HepG2 (cell line): ENCODE results near the gene ARL5B. TPM values are rescaled to one million over a fixed set of nuclear protein-coding genes. Genes with fewer than 3 reads are reported as not detected.
A peak's percentile ranks its signal among the peaks of the same experiment; 100 is the strongest.

Source experiments
- ATAC-seq: fragments of 200-7000 bp; cut with Tn5 transposase; 3 replicates; pipeline ENCODE4 v1.9.1; 2020; ENCODE audit warnings: mild to moderate bottlenecking, moderate library complexity
- BruUV-seq: library from RNA; stranded (reverse); fragments of 400-500 nt; replicated peaks from 2 replicates; lab custom pipeline; 2021; lab: Mats Ljungman, UMichigan
- CTCF ChIA-PET: fragments of 300-600 bp; formaldehyde crosslinking; extraction: SDS; loops from one replicate; lab custom pipeline; 2021; ENCODE audit warnings: low total read pairs, inconsistent platforms, low intra/inter-chr PET ratio; lab: Yijun Ruan, JAX
- POLR2A ChIA-PET: fragments of 350-600 bp; sonication (Branson Sonifier 250); formaldehyde crosslinking; loops from one replicate; lab custom pipeline; 2020; ENCODE audit warnings: antibody characterized with exemption, inconsistent platforms; lab: Yijun Ruan, JAX
- DNase-seq: peaks from one replicate; pipeline ENCODE4 v3.0.0-alpha.2; 2015; ENCODE audit warnings: low spot score
- FAIRE-seq: peaks from 3 replicates; lab custom pipeline; 2011; peaks lifted over from hg19 to GRCh38; lab: Jason Lieb, UNC
- H2AFZ ChIP-seq: one replicate; pipeline ENCODE4 v1.6.1; 2011; ENCODE audit warnings: low read length, inconsistent platforms
- H3K27ac ChIP-seq: fragments of 300-600 bp; 3 replicates; pipeline ENCODE4 v1.8.0; 2011; ENCODE audit warnings: mixed run types, mild to moderate bottlenecking, mixed read lengths, low read length, inconsistent platforms; ENCODE audit not compliant: insufficient read depth; ENCODE audit errors: extremely low read length
- H3K27me3 ChIP-seq, 2 experiments: fragments of 200-600 bp in 1 of 2; 2 replicates in 1 of 2; 3 replicates in 1 of 2; pipeline versions ENCODE4 v1.6.0 to v1.8.0; 2011; ENCODE audit warnings: low read length in 2 of 2, mild to moderate bottlenecking in 2 of 2, moderate library complexity in 2 of 2, inconsistent platforms in 1 of 2; ENCODE audit not compliant: insufficient read depth in 2 of 2, control insufficient read depth in 1 of 2
- H3K36me3 ChIP-seq, 2 experiments: fragments of 200-600 bp in 1 of 2; replicated peaks in 1 of 2; 2 replicates in 1 of 2; 3 replicates in 1 of 2; pipeline versions ENCODE4 v1.5.1 to v1.8.0; 2011; ENCODE audit warnings: low read length in 2 of 2, inconsistent platforms in 1 of 2; ENCODE audit not compliant: insufficient read depth in 2 of 2, control insufficient read depth in 1 of 2
- H3K4me1 ChIP-seq: 2 replicates; pipeline ENCODE4 v1.5.1; 2012; ENCODE audit warnings: low read length, inconsistent platforms; ENCODE audit not compliant: insufficient read depth
- H3K4me2 ChIP-seq: 2 replicates; pipeline ENCODE4 v1.6.0; 2011; ENCODE audit warnings: low read depth, low read length, inconsistent platforms
- H3K4me3 ChIP-seq, 3 experiments: fragments of 200-600 bp in 1 of 3; sonication (generic), shearing (Covaris generic) in 1 of 3; replicated peaks in 1 of 3; 2 replicates each; pipeline ENCODE4 v1.5.1; 2011 to 2016; ENCODE audit warnings: low read length in 3 of 3, inconsistent platforms in 2 of 3, low read depth in 2 of 3, mild to moderate bottlenecking in 2 of 3, control low read depth in 1 of 3, mixed read lengths in 1 of 3; ENCODE audit not compliant: insufficient read depth in 1 of 3
- H3K79me2 ChIP-seq: one replicate; pipeline ENCODE4 v1.6.1; 2011; ENCODE audit warnings: low read length, inconsistent platforms; ENCODE audit not compliant: insufficient read depth
- H3K9ac ChIP-seq: 2 replicates; pipeline ENCODE4 v1.6.0; 2011; ENCODE audit warnings: mild to moderate bottlenecking, low read depth, low read length, inconsistent platforms; ENCODE audit not compliant: insufficient read depth
- H3K9me3 ChIP-seq: 2 replicates; pipeline ENCODE4 v1.5.1; 2012; ENCODE audit warnings: mild to moderate bottlenecking, low read length
- H4K20me1 ChIP-seq: 2 replicates; pipeline ENCODE4 v1.6.0; 2011; ENCODE audit warnings: inconsistent platforms, mild to moderate bottlenecking, low read length, moderate library complexity; ENCODE audit not compliant: insufficient read depth
- AGO1 ChIP-seq: fragments of 200-400 bp; formaldehyde crosslinking; IDR thresholded peaks from 2 replicates; pipeline ENCODE4 v1.6.1; 2017; ENCODE audit warnings: mild to moderate bottlenecking, low read depth, low read length, moderate library complexity; ENCODE audit not compliant: poor library complexity, severe bottlenecking
- ATF4 ChIP-seq, 2 experiments: fragments of 450-650 bp in 1 of 2; sonication (generic) in 1 of 2; formaldehyde crosslinking; IDR thresholded peaks; 2 replicates each; pipeline versions ENCODE4 v1.5.0 to v1.8.0; 2020 to 2022; ENCODE audit warnings: mild to moderate bottlenecking in 1 of 2, missing genetic modification reagents in 1 of 2
- FOSL2 ChIP-seq: sonication (generic); formaldehyde crosslinking; IDR thresholded peaks from 2 replicates; pipeline ENCODE4 v1.4.0; 2020; ENCODE audit warnings: missing genetic modification reagents
- GATA4 ChIP-seq: sonication (generic); IDR thresholded peaks from 2 replicates; pipeline ENCODE4 v1.6.1; 2016; ENCODE audit warnings: antibody characterized with exemption, low read depth, borderline replicate concordance
- JARID2 ChIP-seq: sonication (generic); formaldehyde crosslinking; IDR thresholded peaks from 2 replicates; pipeline ENCODE4 v1.8.1; 2023; ENCODE audit warnings: missing genetic modification reagents, inconsistent platforms; ENCODE audit not compliant: insufficient replicate concordance
- MAFF ChIP-seq: IDR thresholded peaks from 2 replicates; pipeline ENCODE4 v1.6.1; 2011; ENCODE audit warnings: low read depth, low read length, improper control_type of control experiment
- RCOR2 ChIP-seq: IDR thresholded peaks from 2 replicates; pipeline ENCODE4 v1.6.1; 2016; ENCODE audit warnings: missing biosample characterization, missing genetic modification reagents
- RNF2 ChIP-seq: fragments of 450-650 bp; conservative IDR thresholded peaks from 2 replicates; pipeline ENCODE4 v1.6.1; 2016; ENCODE audit warnings: low read depth
- U2AF1 ChIP-seq: fragments of 200-400 bp; formaldehyde crosslinking; optimal IDR thresholded peaks from 2 replicates; pipeline ENCODE3; 2017; ENCODE audit warnings: mild to moderate bottlenecking, low read depth, low read length
- ZFP36L1 ChIP-seq: sonication (generic); formaldehyde crosslinking; IDR thresholded peaks from 2 replicates; pipeline ENCODE4 v1.8.0; 2022; ENCODE audit warnings: mild to moderate bottlenecking, missing genetic modification reagents, moderate library complexity
- ZNF317 ChIP-seq: sonication (generic); formaldehyde crosslinking; IDR thresholded peaks from 2 replicates; pipeline ENCODE4 v1.5.0; 2020; ENCODE audit warnings: mild to moderate bottlenecking, missing genetic modification reagents
- ZNF468 ChIP-seq: sonication (generic); formaldehyde crosslinking; IDR thresholded peaks from 2 replicates; pipeline ENCODE4 v1.8.0; 2022; ENCODE audit warnings: mild to moderate bottlenecking, moderate library complexity, missing genetic modification reagents
- ZNF724P ChIP-seq: sonication (generic); formaldehyde crosslinking; IDR thresholded peaks from 2 replicates; pipeline ENCODE4 v1.8.0; 2022; ENCODE audit warnings: missing genetic modification reagents, borderline replicate concordance
- ZSCAN12 ChIP-seq: sonication (generic); formaldehyde crosslinking; IDR thresholded peaks from 2 replicates; pipeline ENCODE4 v1.9.0; 2021; ENCODE audit warnings: mild to moderate bottlenecking, missing genetic modification reagents
- WGBS: methylation state at CpG from one replicate; pipeline ENCODE4 v1.1.6; 2017; ENCODE audit warnings: low lambda C conversion rate; 5-methylcytosine and 5-hydroxymethylcytosine counted together
- in situ Hi-C: cut with HindIII; loops from 2 replicates; pipeline ENCODE4 v1.10.0; 2017; ENCODE audit warnings: low pct_unique_long_range_greater_than_20kb; ENCODE audit not compliant: extremely low pct_ligation_motif_present
- intact Hi-C: fragments of 100-400 bp; cut with micrococcal nuclease; formaldehyde crosslinking; loops from one replicate; pipeline ENCODE4 v1.10.0; 2022; ENCODE audit not compliant: unreplicated experiment
- polyA plus RNA-seq, 8 experiments: library from polyadenylated mRNA; depleted of rRNA in 3 of 8; stranded (reverse) in 7 of 8; unstranded in 1 of 8; fragments of >200 nt; fragmentation: Illumina TruSeq in 4 of 8; extraction: Trizol in 4 of 8; gene quantifications; 2 replicates each; pipeline versions ENCODE4 v1.2.1 to v1.2.3, GENCODE V29; 2011 to 2016; ENCODE audit warnings: low read depth in 4 of 8, missing spikeins in 1 of 8, mixed read lengths in 1 of 8; ENCODE audit not compliant: insufficient read depth in 1 of 8
- total RNA-seq, 5 experiments: library from RNA; depleted of rRNA; stranded (reverse); fragments of >200 nt; fragmentation: Illumina TruSeq; extraction: Trizol; gene quantifications; 2 replicates each; pipeline ENCODE4 v1.2.3, GENCODE V29; 2016; ENCODE audit warnings: low read depth in 1 of 5
- TF ChIP-seq, protein P1 (sequence below): IDR thresholded peaks from 2 replicates; pipeline ENCODE4 v1.6.1; 2012; ENCODE audit warnings: low read depth, low read length, improper control_type of control experiment
- TF ChIP-seq, protein P2 (sequence below): sonication (generic); formaldehyde crosslinking; IDR thresholded peaks from 2 replicates; pipeline ENCODE4 v1.9.0; 2021; ENCODE audit warnings: missing genetic modification reagents, mild to moderate bottlenecking, borderline replicate concordance

The ARL5B gene
- total and polyA plus RNA-seq, 2 of the 13 experiments (the other 11 are each of a cell fraction or from before 2014, with no cell fraction given) = 26.6 to 32.7 TPM

- Histone ChIP-seq H4K20me1 (no peaks in the 10 kb centered on the region), H3K36me3 (no peaks in the 10 kb centered on the region), H2AFZ (no peak overlapping the region), H3K9ac (no peak overlapping the region), H3K4me1 (peaks cover 8% of the 10 kb centered on the region; the same call in 1 of the 2 replicates), H3K4me3 (no peak overlapping the region), H3K9me3 (no peaks in the 10 kb centered on the region), H3K4me2 (peak overlapping the region; percentile 32; the same call in 1 of the 2 replicates), H3K27me3 (no peaks in the 10 kb centered on the region; a peak in 1 of 5 replicates), H3K27ac (no peak overlapping the region), H3K79me2 (no peaks in the 10 kb centered on the region)
- ChIA-PET CTCF (no interaction called here), POLR2A (no interaction called here)
- in situ Hi-C loops (no loop called here), intact Hi-C loops (no loop called here)
- FAIRE-seq = no peak
- no TSS peak for BruUV-seq
- WGBS = 3% methylated on average over 6 of the region's 6 CpGs
- peak; percentile 52 for ATAC-seq
- peak; percentile 53 for DNase-seq
- TF ChIP-seq ATF4 (CRISPR knock-in tag; IDR thresholded peaks at IDR 0.05) (peak in 1 of 2 experiments; percentile 44; a peak in 1 of 4 replicates), RCOR2 (CRISPR knock-in tag) (no peak), FOSL2 (CRISPR knock-in tag) (peak; percentile 79), MAFF (peak; percentile 38; the same call in 1 of the 2 replicates), ZSCAN12 (CRISPR knock-in tag) (no peak)
Measured at GRCh38 chr10:18713077-18713476, 53.8 kb downstream of the ARL5B start.

DNA sequence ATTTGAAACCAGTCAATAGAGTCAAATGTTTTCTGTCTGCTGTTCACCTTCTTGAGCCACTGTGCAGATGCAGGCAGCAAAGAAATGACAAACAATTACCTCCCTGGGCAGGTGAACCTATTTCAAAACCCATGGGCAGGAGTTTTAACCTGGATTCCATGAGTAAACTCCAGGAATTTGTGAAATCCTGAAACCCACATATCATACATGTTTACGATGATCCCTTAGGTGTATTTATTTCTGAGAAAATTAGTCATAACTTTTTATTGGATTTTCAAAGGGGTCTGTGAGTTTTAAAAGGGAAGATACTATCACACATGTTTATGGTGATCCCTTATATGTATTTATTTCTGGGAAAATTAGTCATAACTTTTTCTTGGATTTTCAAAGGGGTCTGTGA, 59.8 kb downstream of the ARL5B start:
- H3K9me3 ChIP-seq = no peaks in the 10 kb centered on the region
- no peaks in the 10 kb centered on the region for H3K79me2 ChIP-seq
- no peak overlapping the region for H3K4me3 ChIP-seq
- peaks cover 2% of the 10 kb centered on the region; the same call in 1 of the 2 replicates for H4K20me1 ChIP-seq
- no peak overlapping the region for H2AFZ ChIP-seq
- ChIA-PET CTCF (no interaction called here), POLR2A (no interaction called here)
- H3K27ac ChIP-seq = no peak overlapping the region
- H3K4me2 ChIP-seq = no peak overlapping the region
- no peak overlapping the region for H3K9ac ChIP-seq
- WGBS = 52% methylated on average over 1 of the region's 1 CpG
- BruUV-seq = no TSS peak
- intact Hi-C loops = no loop called here
- FAIRE-seq (no peak), ATAC-seq (no peak), DNase-seq (no peak)
- no peaks in the 10 kb centered on the region for H3K4me1 ChIP-seq
- in situ Hi-C loops = no loop called here
- H3K27me3 ChIP-seq = peaks cover 0 to 4% of the 10 kb centered on the region in 2 experiments; a peak in 1 of 5 replicates
- H3K36me3 ChIP-seq = no peaks in the 10 kb centered on the region
- no peak for TF ChIP-seq U2AF1
- TF ChIP-seq ZNF317 (CRISPR knock-in tag) = no peak
- TF ChIP-seq, protein P1, sequence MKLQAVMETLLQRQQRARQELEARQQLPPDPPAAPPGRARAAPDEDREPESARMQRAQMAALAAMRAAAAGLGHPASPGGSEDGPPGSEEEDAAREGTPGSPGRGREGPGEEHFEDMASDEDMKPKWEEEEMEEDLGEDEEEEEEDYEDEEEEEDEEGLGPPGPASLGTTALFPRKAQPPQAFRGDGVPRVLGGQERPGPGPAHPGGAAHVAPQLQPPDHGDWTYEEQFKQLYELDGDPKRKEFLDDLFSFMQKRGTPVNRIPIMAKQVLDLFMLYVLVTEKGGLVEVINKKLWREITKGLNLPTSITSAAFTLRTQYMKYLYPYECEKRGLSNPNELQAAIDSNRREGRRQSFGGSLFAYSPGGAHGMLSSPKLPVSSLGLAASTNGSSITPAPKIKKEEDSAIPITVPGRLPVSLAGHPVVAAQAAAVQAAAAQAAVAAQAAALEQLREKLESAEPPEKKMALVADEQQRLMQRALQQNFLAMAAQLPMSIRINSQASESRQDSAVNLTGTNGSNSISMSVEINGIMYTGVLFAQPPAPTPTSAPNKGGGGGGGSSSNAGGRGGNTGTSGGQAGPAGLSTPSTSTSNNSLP = no peak
- no peak for TF ChIP-seq RNF2
- no peak for TF ChIP-seq ZNF468 (CRISPR knock-in tag)
- TF ChIP-seq JARID2 (CRISPR knock-in tag) = no peak
- no peak for TF ChIP-seq ZFP36L1 (CRISPR knock-in tag)
- TF ChIP-seq ZNF724P (CRISPR knock-in tag) = no peak
- TF ChIP-seq GATA4 = no peak
- TF ChIP-seq, protein P2, sequence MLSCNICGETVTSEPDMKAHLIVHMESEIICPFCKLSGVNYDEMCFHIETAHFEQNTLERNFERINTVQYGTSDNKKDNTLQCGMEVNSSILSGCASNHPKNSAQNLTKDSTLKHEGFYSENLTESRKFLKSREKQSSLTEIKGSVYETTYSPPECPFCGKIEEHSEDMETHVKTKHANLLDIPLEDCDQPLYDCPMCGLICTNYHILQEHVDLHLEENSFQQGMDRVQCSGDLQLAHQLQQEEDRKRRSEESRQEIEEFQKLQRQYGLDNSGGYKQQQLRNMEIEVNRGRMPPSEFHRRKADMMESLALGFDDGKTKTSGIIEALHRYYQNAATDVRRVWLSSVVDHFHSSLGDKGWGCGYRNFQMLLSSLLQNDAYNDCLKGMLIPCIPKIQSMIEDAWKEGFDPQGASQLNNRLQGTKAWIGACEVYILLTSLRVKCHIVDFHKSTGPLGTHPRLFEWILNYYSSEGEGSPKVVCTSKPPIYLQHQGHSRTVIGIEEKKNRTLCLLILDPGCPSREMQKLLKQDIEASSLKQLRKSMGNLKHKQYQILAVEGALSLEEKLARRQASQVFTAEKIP (CRISPR knock-in tag) = no peak
- no peak for TF ChIP-seq AGO1
